Cerebellar cortex (tissue), 1 donor: Measurements from ENCODE around the gene ITPK1.
A peak's percentile ranks its signal among the peaks of the same experiment; 100 is the strongest.

ENCODE experiments used
- DNase-seq: peaks from one replicate; pipeline ENCODE4 v3.0.0-alpha.2; 2015; ENCODE audit warnings: low spot score

The ITPK1 gene

DNA sequence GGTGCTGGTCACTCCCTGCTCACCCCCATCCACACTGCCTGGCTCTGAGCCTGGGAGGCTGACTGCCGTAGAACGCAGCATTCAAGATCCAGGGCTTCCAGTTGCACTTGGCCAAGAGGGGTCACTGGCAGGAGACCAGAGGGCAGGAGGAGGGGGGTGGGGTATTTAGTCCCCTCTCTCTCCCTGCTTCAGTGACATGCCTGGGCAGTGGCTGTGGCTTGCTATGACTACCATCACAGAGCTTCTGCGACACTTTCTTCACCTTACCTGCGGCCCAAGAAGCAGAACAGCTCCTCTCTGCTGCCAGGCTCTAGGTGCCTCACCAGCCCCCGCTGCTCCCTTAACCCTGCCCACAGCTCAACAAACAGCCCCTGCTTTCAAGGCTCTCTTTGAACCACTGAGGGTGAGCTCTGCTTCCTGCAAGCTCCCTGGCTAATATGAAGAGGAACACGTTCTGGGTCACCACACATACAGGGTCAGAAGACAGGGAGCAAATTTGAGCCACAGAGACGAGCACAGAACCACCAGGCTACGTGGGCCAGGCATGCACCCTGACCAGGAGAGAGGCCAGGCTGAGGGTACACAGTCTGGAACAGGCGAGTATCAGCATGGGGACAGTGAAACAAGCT lies 55.7 kb downstream of the ITPK1 start:
- DNase-seq, result no peak

GRCh38 chr14:93059260-93059659 lies 56.5 kb downstream of the ITPK1 start:
- no peak for DNase-seq

DNA sequence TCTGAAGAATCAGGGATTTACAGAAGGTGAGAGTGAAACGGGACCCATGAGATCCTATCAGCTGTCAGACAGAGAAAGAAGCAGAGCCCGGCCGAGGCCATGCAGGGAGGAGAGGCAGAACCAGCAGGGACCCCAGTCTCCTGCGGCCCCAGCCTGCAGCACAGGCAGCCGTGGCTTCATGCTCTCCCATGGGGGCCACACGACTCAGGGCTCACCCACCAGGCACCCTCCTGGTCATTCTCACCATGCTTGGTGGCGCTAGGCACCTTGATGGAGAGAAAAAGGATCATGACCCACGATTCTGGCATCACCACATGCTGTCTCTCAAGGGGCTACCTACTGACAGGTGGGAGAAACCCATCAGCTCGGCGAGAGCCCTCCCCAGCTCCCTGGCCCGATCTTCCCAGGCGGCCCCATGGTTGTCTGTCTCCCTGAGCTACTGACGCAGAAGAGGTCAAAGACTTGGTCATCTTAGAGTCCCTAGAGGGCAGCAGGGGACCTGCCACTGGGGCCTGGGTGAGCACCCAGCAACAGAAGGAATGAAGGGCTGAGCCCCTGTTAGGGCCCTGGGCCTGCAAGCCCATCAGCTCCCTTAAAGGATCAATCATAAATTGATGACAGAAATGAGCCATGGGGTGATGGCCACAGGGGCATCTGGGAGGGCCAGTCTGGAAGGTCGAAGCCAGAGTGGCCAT lies 58.0 kb downstream of the ITPK1 start:
- no peak for DNase-seq

DNA sequence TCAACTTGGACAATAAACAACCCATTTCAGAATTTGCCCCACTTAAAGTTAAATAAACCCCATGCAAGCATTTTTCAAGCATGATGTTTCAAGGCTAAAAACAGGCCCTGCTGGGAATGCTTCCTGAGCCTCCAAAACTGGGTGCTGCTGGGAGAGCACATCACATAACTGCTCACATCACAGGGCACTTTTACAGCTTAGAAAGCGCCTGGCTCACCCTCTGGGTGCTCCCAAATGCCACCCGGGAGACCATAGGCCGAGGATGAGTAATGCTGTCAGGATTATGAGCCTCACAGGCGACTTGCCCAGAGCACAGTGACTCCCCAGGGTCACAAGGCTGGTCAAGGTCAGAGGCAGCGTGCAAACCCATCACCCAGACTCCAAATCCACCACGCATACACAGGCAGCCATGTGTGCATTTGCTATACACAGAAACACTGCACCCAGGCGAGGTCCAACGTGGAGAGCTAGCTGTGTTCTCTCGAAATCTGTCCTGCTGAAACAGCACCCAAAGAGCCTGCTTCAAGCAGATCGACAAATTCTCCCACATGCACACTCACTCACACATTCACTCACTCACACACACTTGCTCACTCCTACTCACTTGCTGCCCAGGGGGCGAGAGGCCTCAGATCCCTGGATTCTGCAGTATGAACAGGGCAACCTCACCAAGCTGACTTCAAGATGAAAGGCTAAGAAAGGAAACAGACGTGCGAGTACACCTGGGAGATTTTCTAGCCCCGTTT lies 58.7 kb downstream of the ITPK1 start:
- no peak for DNase-seq

- DNase-seq, result no peak
These were observed 59.4 kb downstream of the ITPK1 start for GRCh38 chr14:93056166-93056839.

DNA sequence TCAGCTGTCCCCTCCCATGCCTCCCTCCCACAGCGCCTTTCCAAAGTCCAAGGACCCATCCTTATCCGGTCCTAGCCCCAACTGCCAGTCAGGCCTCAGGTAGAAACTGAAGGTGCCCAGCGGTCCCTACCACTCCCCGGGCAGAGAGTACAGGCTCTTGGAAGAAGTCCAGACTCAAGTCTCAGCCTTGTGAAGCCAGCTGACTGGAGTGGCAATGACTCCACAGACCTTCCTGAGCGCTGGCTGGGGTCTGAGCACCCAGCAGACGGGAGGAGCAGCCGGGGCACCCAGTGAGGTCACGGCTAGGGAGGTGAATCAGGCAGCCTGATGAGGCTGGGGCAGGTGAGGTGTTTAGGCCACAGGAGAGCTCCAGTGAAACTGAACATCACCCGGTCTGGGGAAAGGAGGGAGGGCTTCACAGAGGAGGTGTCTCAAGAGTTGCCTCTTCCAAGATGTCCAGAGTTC lies 60.0 kb downstream of the ITPK1 start:
- no peak for DNase-seq

DNA sequence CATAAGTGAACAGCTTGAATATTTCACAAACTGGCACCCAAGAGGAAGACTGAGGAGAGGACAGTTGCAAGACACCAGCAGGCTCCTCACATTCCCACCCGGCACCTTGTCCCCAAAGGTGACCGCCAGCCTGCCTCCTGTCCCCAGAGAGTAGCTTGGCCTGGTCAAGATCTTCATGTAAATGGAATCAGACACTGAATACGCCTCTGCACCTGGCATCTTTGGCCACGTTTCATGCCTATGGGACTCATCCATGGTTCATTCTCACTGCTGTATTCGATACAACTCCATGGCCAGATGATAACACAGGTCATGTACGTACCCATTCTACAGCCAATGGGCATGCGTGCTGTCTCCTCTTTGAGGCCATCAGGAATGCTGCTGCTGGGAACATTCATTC lies 60.8 kb downstream of the ITPK1 start:
- peak; percentile 54 for DNase-seq

DNA sequence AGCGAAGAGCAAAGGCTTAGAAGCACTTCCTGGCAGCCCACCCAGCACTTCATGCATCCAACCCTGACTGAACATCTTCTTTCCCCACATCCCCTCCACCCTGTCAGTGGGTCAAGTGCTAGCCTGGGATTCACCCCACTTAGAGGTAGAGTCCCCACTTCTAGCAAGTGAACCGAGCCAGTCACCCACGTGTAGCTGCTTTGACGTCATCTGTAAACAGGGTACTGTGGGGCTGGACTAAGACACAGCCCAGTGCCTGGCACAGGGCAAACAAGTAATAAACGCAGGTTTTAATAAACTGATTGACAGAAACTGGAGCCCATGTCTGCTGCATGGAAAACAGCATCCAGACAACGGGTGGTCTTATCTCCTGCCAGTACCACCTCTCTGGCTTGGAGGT lies 61.7 kb downstream of the ITPK1 start:
- DNase-seq, result no peak

DNA sequence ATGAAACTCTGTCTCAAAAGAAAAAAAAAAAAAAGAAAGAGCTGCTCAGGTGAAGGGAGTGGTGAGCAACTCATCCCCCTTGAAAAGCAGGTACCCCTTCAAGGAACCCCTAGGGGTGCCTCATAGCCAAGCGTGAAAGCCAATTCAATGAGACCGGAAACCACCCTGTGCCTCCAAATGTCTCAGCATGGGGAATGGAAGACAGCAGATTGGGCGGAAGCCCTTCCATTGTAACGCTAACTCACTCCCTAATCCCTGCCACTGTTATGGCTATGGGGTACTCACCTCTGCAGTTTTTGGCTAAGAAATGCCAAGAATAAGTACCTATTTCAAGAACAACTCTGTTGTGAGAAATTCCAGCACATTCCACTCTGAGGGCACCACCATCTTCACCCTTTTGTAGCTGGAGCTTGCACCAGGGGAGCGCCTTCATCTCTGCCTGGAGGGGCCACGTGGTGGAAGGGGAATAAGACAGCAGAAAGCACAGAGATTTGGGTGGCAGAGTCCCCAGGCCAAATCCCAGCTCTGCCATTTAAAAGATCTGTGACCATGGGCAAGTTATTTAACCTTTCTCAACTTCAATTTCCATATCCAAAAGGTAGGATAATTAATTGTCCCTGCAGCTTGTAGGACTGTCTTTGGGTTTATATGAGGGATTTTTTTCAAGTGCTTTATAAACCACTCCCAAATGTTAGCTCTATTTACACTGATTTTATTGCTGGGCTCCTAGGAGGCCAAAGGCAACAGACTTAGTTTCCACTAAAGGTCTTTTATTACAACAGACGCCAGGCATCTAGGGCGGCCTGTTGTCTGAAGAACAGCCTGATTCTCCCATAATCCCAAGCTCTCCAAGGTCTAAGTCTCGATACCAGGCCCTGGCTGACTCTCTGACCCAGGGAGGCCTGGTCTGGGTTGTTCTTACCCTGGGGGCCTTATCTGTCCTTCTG lies 63.9 kb downstream of the ITPK1 start:
- no peak for DNase-seq

DNA sequence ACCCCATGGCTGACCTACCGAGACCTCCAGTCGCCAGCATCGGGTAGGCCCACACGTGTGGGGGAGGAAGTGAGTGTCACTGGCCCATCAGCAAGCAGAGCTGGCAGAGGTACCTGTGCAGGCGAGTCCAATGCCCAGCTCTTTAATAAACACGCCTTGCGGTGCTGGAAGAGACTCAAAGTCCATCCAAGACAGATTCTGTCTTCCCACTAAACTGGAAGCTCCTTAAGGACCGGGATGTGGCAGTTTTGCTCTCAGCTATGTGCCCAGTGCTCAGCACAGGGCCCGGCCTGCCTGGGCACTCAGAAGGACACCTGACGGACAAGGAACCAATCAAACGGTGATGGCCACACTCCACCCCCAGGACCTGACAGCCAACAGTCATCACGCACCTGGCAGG lies 65.0 kb downstream of the ITPK1 start:
- DNase-seq, result no peak

DNA sequence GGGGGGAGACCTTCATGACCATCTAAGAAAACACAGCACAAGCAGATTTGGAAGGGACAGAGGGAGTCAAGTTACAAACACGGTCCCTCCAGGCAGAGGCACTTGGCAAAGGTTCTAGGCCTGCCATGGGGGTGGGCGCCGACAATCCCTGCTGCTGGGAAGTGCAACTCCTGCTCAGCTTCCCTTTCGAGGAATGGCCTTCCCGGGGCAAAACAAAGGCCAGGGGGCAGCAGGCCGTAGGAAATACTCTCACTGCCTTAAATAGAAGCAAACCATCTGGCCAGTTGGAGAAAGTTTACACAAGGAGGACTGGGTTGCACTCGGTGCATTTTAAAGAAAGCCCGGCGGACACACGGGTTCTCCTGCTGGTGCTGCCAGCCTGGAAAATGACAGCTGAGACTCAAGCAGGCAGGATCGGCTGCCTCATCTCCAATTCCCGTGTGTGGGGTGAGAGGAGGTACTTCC lies 65.8 kb downstream of the ITPK1 start:
- no peak for DNase-seq

GRCh38 chr14:93049315-93049714 lies 66.4 kb downstream of the ITPK1 start:
- no peak for DNase-seq

GRCh38 chr14:93048843-93049242 lies 66.9 kb downstream of the ITPK1 start:
- DNase-seq, result no peak

- no peak for DNase-seq
These were observed 68.1 kb downstream of the ITPK1 start for GRCh38 chr14:93047661-93048060.

GRCh38 chr14:93047157-93047556 lies 68.6 kb downstream of the ITPK1 start:
- DNase-seq, result no peak

- DNase-seq, result no peak
These were observed 69.0 kb downstream of the ITPK1 start for GRCh38 chr14:93046705-93047050.

DNA sequence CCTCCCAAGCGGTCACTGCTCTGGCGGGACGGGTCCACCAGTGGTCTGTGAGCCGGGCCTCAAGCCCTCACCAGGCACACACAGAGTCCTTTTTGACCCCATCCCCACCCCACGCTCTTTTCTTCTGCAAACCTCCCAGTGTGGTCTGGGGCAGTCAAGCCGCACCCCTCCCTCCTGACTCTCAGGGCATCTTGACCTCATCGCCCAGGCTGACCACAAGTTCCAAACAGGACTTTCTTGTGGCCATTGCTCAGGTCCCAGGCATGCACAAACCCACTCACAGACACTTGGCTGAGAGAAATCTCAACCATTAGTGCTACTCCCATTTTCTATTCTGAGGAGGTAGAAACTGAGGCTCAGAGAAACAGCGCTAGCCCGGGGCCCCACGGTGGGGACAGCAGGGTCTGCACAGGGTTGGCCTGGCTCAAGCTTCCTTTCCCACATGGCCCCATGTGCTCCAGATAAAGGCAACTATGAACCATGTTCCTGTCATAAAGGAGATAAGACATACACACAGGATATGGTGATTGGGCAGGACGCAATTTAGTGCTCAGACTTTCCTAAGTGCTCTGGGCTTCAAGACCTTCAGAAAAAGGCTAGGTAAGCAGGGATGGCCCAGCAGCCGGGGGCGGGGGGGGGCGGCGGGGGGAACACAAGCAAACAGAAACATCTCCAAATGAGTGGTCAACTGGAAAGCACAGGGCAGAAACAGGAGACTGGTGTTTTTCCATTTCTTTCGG lies 69.6 kb downstream of the ITPK1 start:
- no peak for DNase-seq

DNA sequence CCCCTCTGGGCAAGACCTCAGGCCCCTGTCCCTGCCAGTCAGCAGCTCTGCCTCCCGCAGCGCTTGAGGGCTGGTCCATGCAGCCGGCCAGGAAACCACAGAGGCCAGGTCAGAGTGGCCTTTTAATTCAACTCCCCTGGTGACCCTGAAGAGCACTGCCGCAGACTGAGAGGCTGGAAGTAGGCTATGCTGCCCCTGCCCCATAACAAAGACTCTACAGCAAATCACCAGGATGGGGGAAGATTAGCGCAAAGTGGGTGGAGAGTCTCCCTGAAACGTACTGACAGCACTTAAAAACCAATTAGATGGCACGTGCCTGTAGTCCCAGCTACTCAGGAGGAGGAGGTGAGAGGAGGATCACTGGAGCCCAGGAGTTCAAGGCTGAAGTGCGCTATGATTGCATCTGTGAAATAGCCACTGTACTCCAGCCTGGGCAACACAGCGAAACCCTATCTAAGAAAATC lies 70.5 kb downstream of the ITPK1 start:
- no peak for DNase-seq

DNA sequence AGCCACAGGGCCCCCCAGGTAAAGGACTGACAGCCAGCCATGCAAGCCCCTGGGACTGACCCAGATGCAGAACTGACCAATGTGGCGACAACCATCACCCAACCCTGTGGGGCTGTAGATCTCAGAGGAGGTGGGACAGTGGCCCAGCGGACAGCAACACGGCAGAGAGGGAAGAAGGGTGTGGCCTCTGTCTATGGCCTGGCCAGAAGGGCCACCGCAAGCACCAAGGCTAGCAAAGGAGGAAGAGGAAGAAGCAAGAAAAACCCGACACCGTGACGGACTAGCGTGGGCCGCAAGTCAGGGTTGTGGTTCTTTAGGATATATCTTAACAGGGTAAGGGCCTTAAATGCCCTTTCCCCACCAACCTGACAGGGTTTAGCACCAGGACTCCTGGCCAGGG lies 71.2 kb downstream of the ITPK1 start:
- DNase-seq, result no peak

GRCh38 chr14:93044121-93044520 lies 71.6 kb downstream of the ITPK1 start:
- no peak for DNase-seq
